Upper lobe of left lung (tissue), 4 donors: Measurements from ENCODE around the gene ADGRV1.

Source experiments
- EP300 ChIP-seq, 4 donors: sonication (generic); formaldehyde crosslinking; IDR thresholded peaks; one replicate each; pipeline ENCODE4 v1.5.1; 2017; ENCODE audit warnings: antibody characterized with exemption in 4 of 4, control low read depth in 2 of 4
- POLR2A ChIP-seq, 4 donors: fragments of 450-650 bp; IDR thresholded peaks; one replicate each; pipeline ENCODE4 v1.5.1; 2016 to 2017; ENCODE audit warnings: antibody characterized with exemption in 4 of 4, mild to moderate bottlenecking in 2 of 4
- POLR2AphosphoS5 ChIP-seq, 2 donors: sonication (generic); formaldehyde crosslinking; IDR thresholded peaks; one replicate each; pipeline ENCODE4 v1.5.1; 2017; ENCODE audit warnings: antibody characterized with exemption in 2 of 2
- TF ChIP-seq, protein P1 (sequence below), 6 experiments: fragments of 450-650 bp in 4 of 6; fragments of 200-600 bp in 2 of 6; sonication (generic) in 2 of 6; IDR thresholded peaks; one replicate each; pipeline ENCODE4 v1.5.1; 2016 to 2019; ENCODE audit warnings: antibody characterized with exemption in 6 of 6

DNA sequence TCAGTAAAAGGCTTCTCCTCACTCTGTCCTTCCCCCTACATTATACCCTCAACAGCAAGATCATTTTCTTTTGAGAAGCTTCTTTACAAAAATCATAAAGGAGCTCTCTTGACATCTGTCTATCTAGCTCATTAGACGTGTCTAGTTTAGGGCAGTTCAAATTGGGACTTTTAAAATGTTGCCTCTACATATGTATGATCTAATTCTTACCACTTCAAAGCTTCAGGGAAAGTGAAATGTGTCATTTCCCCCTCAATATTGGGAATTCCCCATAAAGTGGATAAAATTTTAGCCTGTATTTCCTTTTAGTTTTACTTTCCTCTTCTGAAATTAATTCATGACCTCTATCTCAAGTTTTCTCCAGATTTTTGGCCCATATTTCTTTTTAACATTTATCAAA, 500.8 kb downstream of the ADGRV1 start:
- TF ChIP-seq POLR2A (IDR thresholded peaks at IDR 0.05) = no peak
- TF ChIP-seq EP300 (IDR thresholded peaks at IDR 0.05) = peak in 1 of 4 donors; percentile 39
- TF ChIP-seq, protein P1, sequence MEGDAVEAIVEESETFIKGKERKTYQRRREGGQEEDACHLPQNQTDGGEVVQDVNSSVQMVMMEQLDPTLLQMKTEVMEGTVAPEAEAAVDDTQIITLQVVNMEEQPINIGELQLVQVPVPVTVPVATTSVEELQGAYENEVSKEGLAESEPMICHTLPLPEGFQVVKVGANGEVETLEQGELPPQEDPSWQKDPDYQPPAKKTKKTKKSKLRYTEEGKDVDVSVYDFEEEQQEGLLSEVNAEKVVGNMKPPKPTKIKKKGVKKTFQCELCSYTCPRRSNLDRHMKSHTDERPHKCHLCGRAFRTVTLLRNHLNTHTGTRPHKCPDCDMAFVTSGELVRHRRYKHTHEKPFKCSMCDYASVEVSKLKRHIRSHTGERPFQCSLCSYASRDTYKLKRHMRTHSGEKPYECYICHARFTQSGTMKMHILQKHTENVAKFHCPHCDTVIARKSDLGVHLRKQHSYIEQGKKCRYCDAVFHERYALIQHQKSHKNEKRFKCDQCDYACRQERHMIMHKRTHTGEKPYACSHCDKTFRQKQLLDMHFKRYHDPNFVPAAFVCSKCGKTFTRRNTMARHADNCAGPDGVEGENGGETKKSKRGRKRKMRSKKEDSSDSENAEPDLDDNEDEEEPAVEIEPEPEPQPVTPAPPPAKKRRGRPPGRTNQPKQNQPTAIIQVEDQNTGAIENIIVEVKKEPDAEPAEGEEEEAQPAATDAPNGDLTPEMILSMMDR (IDR thresholded peaks at IDR 0.05) = no peak
- TF ChIP-seq POLR2AphosphoS5 (IDR thresholded peaks at IDR 0.05) = no peak
